ENCODE data around the gene AGR3.

DNA sequence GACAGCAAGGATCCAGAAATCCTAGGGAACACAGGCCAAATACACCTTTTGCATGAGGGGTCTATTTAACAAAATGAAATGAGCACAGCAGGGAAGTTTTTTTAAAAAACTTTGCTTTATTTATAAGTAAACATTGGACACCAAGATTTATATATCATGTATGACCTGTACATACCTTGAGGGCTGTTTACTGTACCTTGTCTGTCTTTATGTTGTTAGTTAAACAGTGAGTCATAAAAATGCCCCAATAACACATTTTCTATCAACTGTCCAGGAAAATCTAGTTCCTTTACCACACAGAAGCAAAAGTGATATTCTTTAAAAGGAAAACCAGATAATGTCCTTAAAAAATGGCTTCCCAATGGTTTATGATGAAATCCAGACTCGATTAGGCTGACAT, 45.1 kb upstream of the AGR3 start:
- no peak for TF ChIP-seq CTCF (IDR thresholded peaks at IDR 0.05)
- no peak for TF ChIP-seq POLR2A (IDR thresholded peaks at IDR 0.05)

Measured in esophagus squamous epithelium (tissue), 4 donors.